GM18519 (cell line): ENCODE measurements around the gene SORCS3.
"Not testable (repeated sequence)": the region's sequence is repeated elsewhere in the genome, so short reads cannot be mapped to it uniquely, and the experiment has no call there.

Source experiments
- ATAC-seq: cut with Tn5 transposase; IDR thresholded peaks from one replicate; pipeline ENCODE4 v1.9.1; 2021; ENCODE audit warnings: mild to moderate bottlenecking, moderate library complexity; ENCODE audit not compliant: unreplicated experiment, low FRiP score

SORCS3 gene

GRCh38 chr10:104688251-104689042 is 47.4 kb downstream of the SORCS3 start:
- ATAC-seq = no peak

- ATAC-seq = no peak
These were observed 48.0 kb downstream of the SORCS3 start for GRCh38 chr10:104689105-104689504.

- ATAC-seq = no peak
These were observed 48.5 kb downstream of the SORCS3 start for GRCh38 chr10:104689547-104689946.

GRCh38 chr10:104690101-104690500 is 49.0 kb downstream of the SORCS3 start:
- no peak for ATAC-seq

- no peak for ATAC-seq
These were observed 49.9 kb downstream of the SORCS3 start for GRCh38 chr10:104690959-104691358.

- ATAC-seq = no peak
These were observed 53.0 kb downstream of the SORCS3 start for GRCh38 chr10:104694074-104694473.

- not testable (repeated sequence) for ATAC-seq
These were observed 62.2 kb downstream of the SORCS3 start for GRCh38 chr10:104703262-104703661.

- ATAC-seq = no peak
These were observed 65.8 kb downstream of the SORCS3 start for GRCh38 chr10:104706886-104707285.

- ATAC-seq = no peak
These were observed 66.7 kb downstream of the SORCS3 start for GRCh38 chr10:104707602-104708459.

- ATAC-seq = no peak
These were observed 70.2 kb downstream of the SORCS3 start for GRCh38 chr10:104711302-104711721.

- not testable (repeated sequence) for ATAC-seq
These were observed 89.5 kb downstream of the SORCS3 start for GRCh38 chr10:104730593-104730992.

GRCh38 chr10:104731192-104731591 is 90.1 kb downstream of the SORCS3 start:
- ATAC-seq = no peak

- ATAC-seq = no peak
These were observed 91.1 kb downstream of the SORCS3 start for GRCh38 chr10:104732222-104732621.

- no peak for ATAC-seq
These were observed 93.3 kb downstream of the SORCS3 start for GRCh38 chr10:104734433-104734832.

GRCh38 chr10:104735036-104735756 is 94.1 kb downstream of the SORCS3 start:
- no peak for ATAC-seq

GRCh38 chr10:104735757-104736391 is 94.8 kb downstream of the SORCS3 start:
- no peak for ATAC-seq

GRCh38 chr10:104741127-104741526 is 100.0 kb downstream of the SORCS3 start:
- no peak for ATAC-seq

- no peak for ATAC-seq
These were observed 103.0 kb downstream of the SORCS3 start for GRCh38 chr10:104744052-104744451.

- ATAC-seq = no peak
These were observed 109.2 kb downstream of the SORCS3 start for GRCh38 chr10:104750291-104750690.

GRCh38 chr10:104762793-104763192 is 121.7 kb downstream of the SORCS3 start:
- ATAC-seq = no peak
